HepG2 (cell line): ENCODE measurements around the gene ZCCHC9. TPM values are rescaled to one million over a fixed set of nuclear protein-coding genes. Genes with fewer than 3 reads are reported as not detected.

Source experiments
- ATAC-seq: fragments of 200-7000 bp; cut with Tn5 transposase; 3 replicates; pipeline ENCODE4 v1.9.1; 2020; ENCODE audit warnings: mild to moderate bottlenecking, moderate library complexity
- BruUV-seq: library from RNA; stranded (reverse); fragments of 400-500 nt; replicated peaks from 2 replicates; lab custom pipeline; 2021; lab: Mats Ljungman, UMichigan
- CTCF ChIA-PET: fragments of 300-600 bp; formaldehyde crosslinking; extraction: SDS; loops from one replicate; lab custom pipeline; 2021; ENCODE audit warnings: low total read pairs, inconsistent platforms, low intra/inter-chr PET ratio; lab: Yijun Ruan, JAX
- POLR2A ChIA-PET: fragments of 350-600 bp; sonication (Branson Sonifier 250); formaldehyde crosslinking; loops from one replicate; lab custom pipeline; 2020; ENCODE audit warnings: antibody characterized with exemption, inconsistent platforms; lab: Yijun Ruan, JAX
- DNase-seq: peaks from one replicate; pipeline ENCODE4 v3.0.0-alpha.2; 2015; ENCODE audit warnings: low spot score
- FAIRE-seq: peaks from 3 replicates; lab custom pipeline; 2011; peaks lifted over from hg19 to GRCh38; lab: Jason Lieb, UNC
- H2AFZ ChIP-seq: one replicate; pipeline ENCODE4 v1.6.1; 2011; ENCODE audit warnings: low read length, inconsistent platforms
- H3K27ac ChIP-seq: fragments of 300-600 bp; 3 replicates; pipeline ENCODE4 v1.8.0; 2011; ENCODE audit warnings: mixed run types, mild to moderate bottlenecking, mixed read lengths, low read length, inconsistent platforms; ENCODE audit not compliant: insufficient read depth; ENCODE audit errors: extremely low read length
- H3K27me3 ChIP-seq, 2 experiments: fragments of 200-600 bp in 1 of 2; 2 replicates in 1 of 2; 3 replicates in 1 of 2; pipeline versions ENCODE4 v1.6.0 to v1.8.0; 2011; ENCODE audit warnings: low read length in 2 of 2, mild to moderate bottlenecking in 2 of 2, moderate library complexity in 2 of 2, inconsistent platforms in 1 of 2; ENCODE audit not compliant: insufficient read depth in 2 of 2, control insufficient read depth in 1 of 2
- H3K36me3 ChIP-seq, 2 experiments: fragments of 200-600 bp in 1 of 2; replicated peaks in 1 of 2; 2 replicates in 1 of 2; 3 replicates in 1 of 2; pipeline versions ENCODE4 v1.5.1 to v1.8.0; 2011; ENCODE audit warnings: low read length in 2 of 2, inconsistent platforms in 1 of 2; ENCODE audit not compliant: insufficient read depth in 2 of 2, control insufficient read depth in 1 of 2
- H3K4me1 ChIP-seq: 2 replicates; pipeline ENCODE4 v1.5.1; 2012; ENCODE audit warnings: low read length, inconsistent platforms; ENCODE audit not compliant: insufficient read depth
- H3K4me2 ChIP-seq: 2 replicates; pipeline ENCODE4 v1.6.0; 2011; ENCODE audit warnings: low read depth, low read length, inconsistent platforms
- H3K4me3 ChIP-seq, 3 experiments: fragments of 200-600 bp in 1 of 3; sonication (generic), shearing (Covaris generic) in 1 of 3; replicated peaks in 1 of 3; 2 replicates each; pipeline ENCODE4 v1.5.1; 2011 to 2016; ENCODE audit warnings: low read length in 3 of 3, inconsistent platforms in 2 of 3, low read depth in 2 of 3, mild to moderate bottlenecking in 2 of 3, control low read depth in 1 of 3, mixed read lengths in 1 of 3; ENCODE audit not compliant: insufficient read depth in 1 of 3
- H3K79me2 ChIP-seq: one replicate; pipeline ENCODE4 v1.6.1; 2011; ENCODE audit warnings: low read length, inconsistent platforms; ENCODE audit not compliant: insufficient read depth
- H3K9ac ChIP-seq: 2 replicates; pipeline ENCODE4 v1.6.0; 2011; ENCODE audit warnings: mild to moderate bottlenecking, low read depth, low read length, inconsistent platforms; ENCODE audit not compliant: insufficient read depth
- H3K9me3 ChIP-seq: 2 replicates; pipeline ENCODE4 v1.5.1; 2012; ENCODE audit warnings: mild to moderate bottlenecking, low read length
- H4K20me1 ChIP-seq: 2 replicates; pipeline ENCODE4 v1.6.0; 2011; ENCODE audit warnings: inconsistent platforms, mild to moderate bottlenecking, low read length, moderate library complexity; ENCODE audit not compliant: insufficient read depth
- AKAP8 ChIP-seq: sonication (generic); formaldehyde crosslinking; IDR thresholded peaks from 2 replicates; pipeline ENCODE4 v1.5.1; 2020; ENCODE audit warnings: mild to moderate bottlenecking, missing genetic modification reagents
- CREM ChIP-seq, 2 experiments: sonication (generic) in 1 of 2; formaldehyde crosslinking in 1 of 2; IDR thresholded peaks; 2 replicates each; pipeline versions ENCODE4 v1.4.0 to v1.6.1; 2016 to 2020; ENCODE audit warnings: antibody characterized with exemption in 1 of 2, mild to moderate bottlenecking in 1 of 2, missing genetic modification reagents in 1 of 2
- HHEX ChIP-seq: IDR thresholded peaks from 2 replicates; pipeline ENCODE4 v1.6.1; 2016; ENCODE audit warnings: control low read depth
- JDP2 ChIP-seq: sonication (generic); formaldehyde crosslinking; IDR thresholded peaks from 2 replicates; pipeline ENCODE4 v1.8.1; 2022; ENCODE audit warnings: missing genetic modification reagents, borderline replicate concordance
- MATR3 ChIP-seq: sonication (generic); formaldehyde crosslinking; IDR thresholded peaks from 2 replicates; pipeline ENCODE4 v1.4.0; 2020; ENCODE audit warnings: missing genetic modification reagents
- NCOA2 ChIP-seq: sonication (generic); formaldehyde crosslinking; IDR thresholded peaks from 2 replicates; pipeline ENCODE4 v1.8.0; 2022; ENCODE audit warnings: inconsistent platforms
- SALL1 ChIP-seq: sonication (generic); formaldehyde crosslinking; IDR thresholded peaks from 2 replicates; pipeline ENCODE4 v1.8.0; 2022; ENCODE audit warnings: mild to moderate bottlenecking, missing genetic modification reagents
- TBP ChIP-seq: sonication (generic); formaldehyde crosslinking; IDR thresholded peaks from 2 replicates; pipeline ENCODE4 v1.5.0; 2020; ENCODE audit warnings: missing genetic modification reagents
- ZFP37 ChIP-seq: sonication (generic); formaldehyde crosslinking; IDR thresholded peaks from 2 replicates; pipeline ENCODE4 v1.4.0; 2020; ENCODE audit warnings: missing genetic modification reagents, borderline replicate concordance
- ZFY ChIP-seq: sonication (generic); formaldehyde crosslinking; IDR thresholded peaks from 2 replicates; pipeline ENCODE4 v1.4.0; 2020; ENCODE audit warnings: missing genetic modification reagents
- ZNF136 ChIP-seq: sonication (generic); formaldehyde crosslinking; IDR thresholded peaks from 2 replicates; pipeline ENCODE4 v1.8.1; 2022; ENCODE audit warnings: low read depth, mild to moderate bottlenecking, moderate library complexity, missing genetic modification reagents
- ZNF292 ChIP-seq: sonication (generic); formaldehyde crosslinking; IDR thresholded peaks from 2 replicates; pipeline ENCODE4 v1.8.1; 2022; ENCODE audit warnings: mild to moderate bottlenecking, low read depth, missing genetic modification reagents, borderline replicate concordance
- ZNF350 ChIP-seq: sonication (generic); formaldehyde crosslinking; IDR thresholded peaks from 2 replicates; pipeline ENCODE4 v1.4.0; 2020; ENCODE audit warnings: mild to moderate bottlenecking, low read depth, missing genetic modification reagents, borderline replicate concordance
- ZNF737 ChIP-seq: sonication (generic); formaldehyde crosslinking; IDR thresholded peaks from 2 replicates; pipeline ENCODE4 v1.5.0; 2020; ENCODE audit warnings: missing genetic modification reagents, mild to moderate bottlenecking, borderline replicate concordance
- ZNF878 ChIP-seq: sonication (generic); formaldehyde crosslinking; IDR thresholded peaks from 2 replicates; pipeline ENCODE4 v1.8.1; 2023; ENCODE audit warnings: mild to moderate bottlenecking, missing genetic modification reagents, moderate library complexity
- WGBS: methylation state at CpG from one replicate; pipeline ENCODE4 v1.1.6; 2017; ENCODE audit warnings: low lambda C conversion rate; 5-methylcytosine and 5-hydroxymethylcytosine counted together
- in situ Hi-C: cut with HindIII; loops from 2 replicates; pipeline ENCODE4 v1.10.0; 2017; ENCODE audit warnings: low pct_unique_long_range_greater_than_20kb; ENCODE audit not compliant: extremely low pct_ligation_motif_present
- intact Hi-C: fragments of 100-400 bp; cut with micrococcal nuclease; formaldehyde crosslinking; loops from one replicate; pipeline ENCODE4 v1.10.0; 2022; ENCODE audit not compliant: unreplicated experiment
- polyA plus RNA-seq, 8 experiments: library from polyadenylated mRNA; depleted of rRNA in 3 of 8; stranded (reverse) in 7 of 8; unstranded in 1 of 8; fragments of >200 nt; fragmentation: Illumina TruSeq in 4 of 8; extraction: Trizol in 4 of 8; gene quantifications; 2 replicates each; pipeline versions ENCODE4 v1.2.1 to v1.2.3, GENCODE V29; 2011 to 2016; ENCODE audit warnings: low read depth in 4 of 8, missing spikeins in 1 of 8, mixed read lengths in 1 of 8; ENCODE audit not compliant: insufficient read depth in 1 of 8
- total RNA-seq, 5 experiments: library from RNA; depleted of rRNA; stranded (reverse); fragments of >200 nt; fragmentation: Illumina TruSeq; extraction: Trizol; gene quantifications; 2 replicates each; pipeline ENCODE4 v1.2.3, GENCODE V29; 2016; ENCODE audit warnings: low read depth in 1 of 5
- TF ChIP-seq, protein P1 (sequence below): sonication (generic); formaldehyde crosslinking; IDR thresholded peaks from 2 replicates; pipeline ENCODE4 v1.5.0; 2020; ENCODE audit warnings: missing genetic modification reagents

Gene ZCCHC9
- total and polyA plus RNA-seq, 2 of the 13 experiments (the other 11 are each of a cell fraction or from before 2014, with no cell fraction given): 28.7 to 52.5 TPM

DNA sequence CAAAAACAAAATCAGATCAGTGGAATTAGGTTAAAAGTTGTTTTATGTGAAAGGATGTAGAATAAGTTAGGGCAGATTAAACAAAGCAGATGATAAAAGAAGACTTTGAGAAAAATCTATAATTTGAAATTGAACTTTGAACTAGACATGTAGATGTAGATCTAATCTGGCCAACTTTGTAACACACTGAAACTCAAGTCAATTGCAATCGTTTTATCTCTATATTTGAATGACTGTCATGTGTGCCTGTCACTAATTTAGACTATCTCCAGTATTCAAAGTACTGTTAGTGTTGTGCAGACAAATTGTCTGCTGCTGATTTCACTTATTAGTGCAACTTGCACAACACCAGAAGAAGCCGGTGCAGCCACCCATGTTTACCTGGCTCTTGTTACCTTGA lies 52.7 kb downstream of the ZCCHC9 start:
- WGBS: 14% methylated on average over 2 of the region's 2 CpGs
- Histone ChIP-seq H3K36me3 (no peaks in the 10 kb centered on the region), H3K4me2 (peak overlapping the region; percentile 68), H3K9me3 (no peaks in the 10 kb centered on the region), H3K27ac (peak overlapping the region; percentile 55), H4K20me1 (no peaks in the 10 kb centered on the region), H3K9ac (no peak overlapping the region), H3K4me1 (peaks cover 59% of the 10 kb centered on the region), H3K79me2 (no peaks in the 10 kb centered on the region), H2AFZ (no peak overlapping the region), H3K27me3 (no peaks in the 10 kb centered on the region), H3K4me3 (no peak overlapping the region; a peak in 1 of 6 replicates)
- DNase-seq (no peak), ATAC-seq (no peak), FAIRE-seq (no peak)
- POLR2A ChIA-PET: interaction anchor here (0.7 kb wide), 1 partner anchor 9 kb away, joined by 3 read pairs; no protein-coding TSS in a partner anchor
- CTCF ChIA-PET: no interaction called here
- no TSS peak for BruUV-seq
- intact Hi-C loops (no loop called here), in situ Hi-C loops (no loop called here)
- TF ChIP-seq NCOA2: no peak
- 0 out of 2 replicates have a peak, but pooled peaks have one; percentile 20 for TF ChIP-seq CREM (IDR thresholded peaks at IDR 0.05)
- no peak for TF ChIP-seq CREM (CRISPR knock-in tag; IDR thresholded peaks at IDR 0.05)

DNA sequence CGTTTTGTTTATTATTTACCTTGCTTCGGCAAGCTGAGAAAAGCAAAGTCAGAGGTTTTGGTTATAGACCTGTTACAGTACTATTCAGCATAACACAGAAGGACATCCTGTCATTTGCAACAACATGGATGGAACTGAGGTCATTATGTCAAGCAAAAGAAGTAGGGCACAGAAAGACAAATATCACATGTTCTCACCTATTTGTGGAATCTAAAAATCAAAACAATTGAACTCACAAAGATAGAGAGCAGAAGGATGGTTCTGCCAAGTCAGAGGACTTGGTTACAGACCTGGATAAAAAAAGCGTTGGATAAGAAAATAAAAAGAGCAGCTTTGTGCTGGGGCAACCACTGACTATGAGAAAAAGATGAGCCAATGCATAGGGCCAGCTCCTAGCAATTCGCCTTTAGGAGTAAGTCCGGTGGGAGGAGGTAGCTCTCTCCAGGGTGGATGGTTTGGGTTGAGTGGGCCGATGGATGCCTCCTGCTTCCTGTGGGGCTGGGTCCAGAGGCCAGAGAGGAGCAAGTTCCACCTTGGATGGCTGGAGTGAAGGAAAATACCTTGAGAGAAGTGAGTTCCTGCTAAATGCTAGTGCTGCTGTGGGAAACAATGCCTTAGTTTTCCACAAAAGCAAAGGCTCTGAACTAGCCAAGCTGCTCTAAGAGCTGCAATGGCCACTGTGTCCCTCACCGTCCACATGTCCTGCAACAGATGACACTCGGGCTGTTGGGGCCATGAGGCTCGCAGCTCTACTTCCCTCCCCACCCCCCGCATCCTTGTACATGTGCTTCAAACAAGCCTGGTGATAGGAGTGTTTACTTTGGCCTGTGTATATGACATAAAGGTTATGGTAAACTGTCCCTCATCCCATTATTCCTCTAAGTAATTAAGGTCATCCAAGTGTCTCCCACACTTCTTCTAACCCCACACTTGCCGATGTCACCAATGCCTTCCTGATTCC lies 54.2 kb downstream of the ZCCHC9 start:
- in situ Hi-C loops (no loop called here), intact Hi-C loops (no loop called here)
- ATAC-seq (peak; percentile 28), DNase-seq (no peak), FAIRE-seq (no peak)
- H3K4me3 ChIP-seq: no peak overlapping the region
- no peak overlapping the region for H3K9ac ChIP-seq
- no peak overlapping the region for H2AFZ ChIP-seq
- no peaks in the 10 kb centered on the region for H3K79me2 ChIP-seq
- 64% methylated on average over 11 of the region's 11 CpGs for WGBS
- H3K36me3 ChIP-seq: no peaks in the 10 kb centered on the region
- H3K4me2 ChIP-seq: peak overlapping the region; percentile 32
- H3K9me3 ChIP-seq: no peaks in the 10 kb centered on the region
- peaks cover 73% of the 10 kb centered on the region for H3K4me1 ChIP-seq
- POLR2A ChIA-PET: interaction anchor here (1.1 kb wide), 1 partner anchor 16 kb away, joined by 3 read pairs; no protein-coding TSS in a partner anchor
- H3K27me3 ChIP-seq: no peaks in the 10 kb centered on the region
- no peak overlapping the region for H3K27ac ChIP-seq
- H4K20me1 ChIP-seq: no peaks in the 10 kb centered on the region
- BruUV-seq: no TSS peak
- CTCF ChIA-PET: no interaction called here
- TF ChIP-seq AKAP8 (CRISPR knock-in tag) (no peak), HHEX (CRISPR knock-in tag) (no peak), ZNF878 (CRISPR knock-in tag) (no peak), TBP (CRISPR knock-in tag) (no peak), ZNF350 (CRISPR knock-in tag) (0 out of 2 replicates have a peak, but pooled peaks have one; percentile 30), ZNF292 (CRISPR knock-in tag) (no peak), MATR3 (CRISPR knock-in tag) (no peak), ZNF737 (CRISPR knock-in tag) (no peak), ZNF136 (CRISPR knock-in tag) (no peak), SALL1 (CRISPR knock-in tag) (peak; percentile 68), JDP2 (CRISPR knock-in tag) (no peak), ZFP37 (no peak), ZFY (peak; percentile 28; the same call in 1 of the 2 replicates)
- TF ChIP-seq, protein P1, sequence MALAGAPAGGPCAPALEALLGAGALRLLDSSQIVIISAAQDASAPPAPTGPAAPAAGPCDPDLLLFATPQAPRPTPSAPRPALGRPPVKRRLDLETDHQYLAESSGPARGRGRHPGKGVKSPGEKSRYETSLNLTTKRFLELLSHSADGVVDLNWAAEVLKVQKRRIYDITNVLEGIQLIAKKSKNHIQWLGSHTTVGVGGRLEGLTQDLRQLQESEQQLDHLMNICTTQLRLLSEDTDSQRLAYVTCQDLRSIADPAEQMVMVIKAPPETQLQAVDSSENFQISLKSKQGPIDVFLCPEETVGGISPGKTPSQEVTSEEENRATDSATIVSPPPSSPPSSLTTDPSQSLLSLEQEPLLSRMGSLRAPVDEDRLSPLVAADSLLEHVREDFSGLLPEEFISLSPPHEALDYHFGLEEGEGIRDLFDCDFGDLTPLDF (CRISPR knock-in tag): no peak
